ENCODE data around the gene SH3RF1.

- TF ChIP-seq CTCF (IDR thresholded peaks at IDR 0.05), result no peak
- TF ChIP-seq POLR2A (IDR thresholded peaks at IDR 0.05), result no peak
- no peak for TF ChIP-seq EP300 (IDR thresholded peaks at IDR 0.05)
Measured at GRCh38 chr4:169250796-169251195, 20.0 kb downstream of the SH3RF1 start.

All from sigmoid colon (tissue), 4 donors.